CD4-positive, alpha-beta T cell treated with Interleukin-2 at 100 ng/mL for 4 hours (primary cell): ENCODE measurements around the gene ZSWIM3.

ENCODE experiments used
- DNase-seq: peaks from one replicate; pipeline ENCODE4 v3.0.0-alpha.2; 2020; ENCODE audit warnings: low spot score

The ZSWIM3 gene

DNA sequence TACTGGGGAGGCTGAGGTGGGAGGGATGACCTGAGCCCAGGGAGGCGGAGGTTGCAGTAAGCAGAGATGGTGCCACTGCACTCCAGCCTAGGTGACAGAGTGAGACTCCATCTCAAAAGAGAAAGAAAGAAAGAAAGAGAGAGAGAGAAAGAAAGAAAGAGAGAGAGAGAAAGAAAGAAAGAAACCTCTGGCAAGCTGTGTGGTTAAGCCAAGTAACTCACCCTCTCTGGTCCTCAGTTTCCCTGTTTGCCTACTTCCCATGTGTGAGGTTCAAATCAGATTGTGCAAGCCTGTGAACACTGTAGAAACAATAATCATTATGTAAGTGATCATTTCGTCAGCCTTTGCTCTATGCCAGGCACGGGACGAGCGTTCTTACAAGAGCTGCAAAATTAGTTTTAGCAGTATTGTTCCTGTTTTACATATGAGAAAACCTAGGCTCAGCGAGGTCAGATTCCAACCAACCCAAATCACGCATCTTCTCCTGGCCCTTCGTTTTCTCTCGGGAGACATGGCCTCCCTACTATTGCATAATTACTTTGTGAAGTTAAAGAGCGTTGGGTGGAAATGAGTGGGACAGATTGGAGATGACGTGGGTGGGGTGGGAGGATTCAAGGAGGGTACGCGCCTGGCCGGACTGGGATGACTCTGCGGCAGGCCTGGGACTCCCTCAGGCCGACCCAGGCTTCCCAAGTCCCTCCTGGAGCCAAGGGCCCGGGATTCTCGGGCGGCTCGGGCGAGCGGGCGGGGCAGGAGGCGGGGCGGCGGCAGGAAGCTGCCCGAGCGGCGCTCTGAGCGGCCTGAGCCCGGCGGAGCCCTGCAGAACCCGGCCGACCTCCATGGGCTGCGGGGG lies 24.2 kb upstream of the ZSWIM3 start, which contains the start of gene SNX21:
Gene SNX21 (plus strand): TSS at position 770 of the 853 bp plus-strand sequence. CDS start 121 bp downstream, outside the sequence.
- DNase-seq = peak; percentile 3

DNA sequence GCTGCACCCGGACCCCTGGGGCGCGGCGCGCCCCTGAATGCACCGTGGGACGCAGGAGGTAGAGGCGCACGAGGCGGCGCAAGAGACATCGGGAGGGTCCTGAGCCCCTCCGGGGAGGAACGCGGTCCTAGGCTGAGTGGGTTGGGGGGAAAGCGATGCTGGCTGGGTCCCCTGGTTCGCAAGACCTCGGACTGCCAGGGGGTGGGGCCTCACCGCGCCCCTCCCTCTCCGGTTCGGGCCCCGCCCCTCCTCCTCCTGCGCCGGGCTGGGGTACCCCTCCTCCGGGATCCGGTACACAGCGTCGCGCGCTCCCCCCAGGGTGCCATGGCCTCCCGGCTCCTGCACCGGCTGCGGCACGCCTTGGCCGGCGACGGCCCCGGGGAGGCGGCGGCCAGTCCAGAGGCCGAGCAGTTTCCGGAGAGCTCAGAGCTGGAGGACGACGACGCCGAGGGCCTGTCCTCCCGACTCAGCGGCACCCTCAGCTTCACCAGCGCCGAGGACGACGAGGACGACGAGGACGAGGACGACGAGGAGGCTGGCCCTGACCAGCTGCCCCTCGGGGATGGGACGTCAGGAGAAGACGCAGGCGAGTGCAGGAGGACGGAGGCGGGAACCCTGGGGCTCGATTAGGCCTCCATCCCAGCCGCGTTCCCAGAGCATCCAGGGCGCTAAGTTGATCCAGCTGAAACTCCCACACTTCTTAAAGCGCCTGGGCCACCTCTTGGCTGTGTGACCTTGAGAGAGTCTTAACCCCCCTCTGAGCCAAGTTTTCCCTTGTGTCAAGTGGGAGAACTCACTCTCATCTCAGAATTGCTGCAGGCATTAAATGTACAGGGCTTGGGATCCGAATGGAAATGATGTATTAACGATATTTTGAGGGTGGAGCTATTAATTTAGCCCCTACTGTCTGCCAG lies 23.3 kb upstream of the ZSWIM3 start:
- peak; percentile 37 for DNase-seq

DNA sequence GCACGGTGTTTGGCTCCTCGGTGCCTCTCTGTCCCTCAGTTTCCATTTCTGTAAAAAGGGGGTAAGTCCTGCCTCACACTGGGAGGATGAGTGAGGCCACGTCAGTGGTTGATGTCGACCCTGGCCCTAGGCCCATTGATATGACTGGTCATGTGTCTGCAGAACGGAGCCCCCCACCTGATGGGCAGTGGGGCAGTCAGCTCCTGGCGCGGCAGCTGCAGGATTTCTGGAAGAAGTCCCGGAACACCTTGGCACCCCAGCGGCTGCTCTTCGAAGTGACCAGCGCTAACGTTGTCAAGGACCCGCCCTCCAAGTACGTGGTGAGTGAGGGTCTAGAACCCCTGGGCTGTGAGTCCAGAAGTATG lies 22.6 kb upstream of the ZSWIM3 start:
- DNase-seq = no peak

DNA sequence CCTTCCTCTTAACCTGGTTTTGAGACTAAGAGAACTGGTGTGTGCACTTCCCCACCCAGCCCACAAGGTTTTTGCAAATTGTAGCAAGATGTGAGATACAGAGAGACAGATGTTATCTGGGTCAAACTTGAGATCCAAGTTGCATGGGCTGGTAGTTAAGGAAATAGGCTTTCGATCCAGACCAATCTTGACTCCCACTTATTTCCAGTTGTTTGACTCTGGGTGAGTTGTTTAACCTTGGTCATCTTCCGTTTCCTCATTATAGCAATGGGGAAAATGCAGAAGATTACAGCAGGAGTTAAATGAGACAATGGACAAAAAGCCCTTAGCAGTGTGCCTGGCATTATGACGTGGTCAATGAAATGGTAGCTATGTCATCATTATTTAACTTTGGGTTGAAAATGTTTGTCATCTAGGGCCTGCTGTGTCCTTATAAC lies 22.1 kb upstream of the ZSWIM3 start:
- DNase-seq = no peak

DNA sequence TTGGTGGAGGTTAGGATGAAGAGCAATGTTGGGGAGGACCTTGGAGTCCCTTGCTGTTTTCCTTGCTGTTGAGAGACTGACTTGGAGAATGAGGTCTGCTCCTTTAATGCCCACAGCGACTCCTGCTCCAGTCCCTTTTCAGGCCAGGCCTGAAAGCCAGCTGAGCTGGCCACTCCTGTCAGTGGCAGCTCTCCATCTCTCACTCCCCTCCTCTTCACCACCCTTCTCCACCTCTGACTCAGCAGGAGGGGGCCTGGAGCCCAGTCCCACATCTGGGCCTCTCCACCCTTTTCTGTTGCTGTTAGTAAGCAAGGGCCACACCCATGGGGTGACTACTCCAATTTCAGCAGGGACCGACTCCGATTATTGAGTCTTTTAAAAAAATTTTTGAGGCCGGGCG lies 21.6 kb upstream of the ZSWIM3 start:
- no peak for DNase-seq

DNA sequence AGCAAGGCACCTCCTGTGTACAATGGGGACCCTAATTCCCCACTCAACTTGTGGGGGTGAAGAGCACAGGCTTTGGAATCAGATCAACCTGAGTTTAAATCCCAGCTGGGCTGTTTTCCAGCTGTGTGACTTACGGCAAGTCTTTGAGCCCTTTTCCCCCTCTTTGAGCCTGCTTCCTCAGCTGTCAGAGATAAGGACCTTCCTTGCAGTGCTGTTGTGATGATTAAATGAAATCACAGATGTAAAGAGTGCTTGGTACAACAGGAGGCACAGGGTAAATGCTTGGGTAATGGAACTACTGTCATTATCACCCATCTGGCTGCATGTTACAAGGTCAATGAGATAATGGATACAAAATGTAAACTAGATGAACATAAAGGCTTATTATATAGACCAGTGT lies 20.6 kb upstream of the ZSWIM3 start:
- DNase-seq = no peak

DNA sequence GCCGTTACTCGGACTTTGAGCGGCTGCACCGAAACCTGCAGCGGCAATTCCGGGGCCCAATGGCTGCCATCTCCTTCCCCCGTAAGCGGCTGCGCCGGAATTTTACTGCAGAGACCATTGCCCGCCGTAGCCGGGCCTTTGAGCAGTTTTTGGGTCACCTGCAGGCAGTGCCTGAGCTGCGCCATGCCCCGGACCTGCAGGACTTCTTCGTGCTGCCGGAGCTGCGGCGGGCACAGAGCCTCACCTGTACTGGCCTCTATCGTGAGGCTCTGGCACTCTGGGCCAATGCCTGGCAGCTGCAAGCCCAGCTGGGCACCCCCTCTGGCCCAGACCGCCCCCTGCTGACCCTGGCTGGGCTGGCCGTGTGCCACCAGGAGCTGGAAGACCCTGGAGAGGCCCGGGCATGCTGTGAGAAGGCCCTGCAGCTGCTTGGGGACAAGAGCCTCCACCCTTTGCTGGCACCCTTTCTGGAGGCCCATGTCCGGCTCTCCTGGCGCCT lies 16.7 kb upstream of the ZSWIM3 start:
- no peak for DNase-seq

DNA sequence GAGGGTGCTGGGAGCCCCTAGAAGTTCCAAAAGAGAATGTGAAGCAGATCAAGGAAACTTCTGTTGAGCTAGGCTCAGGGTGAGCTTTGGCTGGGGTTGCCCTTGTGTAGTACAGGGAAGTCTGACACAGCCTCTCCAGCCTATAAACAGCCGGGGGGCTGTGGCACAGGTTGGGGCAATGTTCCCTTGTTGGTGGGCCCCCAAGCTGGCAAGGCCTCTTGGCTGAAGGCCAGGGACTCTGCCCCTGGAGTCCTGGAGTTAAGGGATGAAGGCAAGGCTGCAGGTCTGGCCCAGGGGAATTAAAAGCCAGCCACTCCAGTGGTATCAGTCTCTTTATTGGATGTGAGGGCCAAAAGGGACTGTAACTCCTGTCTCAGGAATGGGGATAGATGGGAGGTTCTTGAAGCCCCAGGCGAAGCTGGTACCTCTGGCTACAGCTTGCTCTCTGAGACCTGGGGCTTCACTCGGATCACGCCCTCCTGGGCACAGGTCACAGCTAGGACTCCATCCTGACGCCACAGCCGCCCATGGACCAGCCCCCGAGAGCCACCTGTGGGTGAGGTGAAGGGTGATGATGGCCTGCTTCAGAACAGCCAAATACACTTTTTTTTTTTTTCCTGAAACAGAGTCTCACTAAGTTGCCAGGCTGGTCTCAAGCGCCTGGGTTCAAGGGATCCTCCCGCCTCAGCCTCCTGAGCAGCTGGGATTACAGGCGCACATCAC lies 15.8 kb upstream of the ZSWIM3 start:
- DNase-seq = no peak

DNA sequence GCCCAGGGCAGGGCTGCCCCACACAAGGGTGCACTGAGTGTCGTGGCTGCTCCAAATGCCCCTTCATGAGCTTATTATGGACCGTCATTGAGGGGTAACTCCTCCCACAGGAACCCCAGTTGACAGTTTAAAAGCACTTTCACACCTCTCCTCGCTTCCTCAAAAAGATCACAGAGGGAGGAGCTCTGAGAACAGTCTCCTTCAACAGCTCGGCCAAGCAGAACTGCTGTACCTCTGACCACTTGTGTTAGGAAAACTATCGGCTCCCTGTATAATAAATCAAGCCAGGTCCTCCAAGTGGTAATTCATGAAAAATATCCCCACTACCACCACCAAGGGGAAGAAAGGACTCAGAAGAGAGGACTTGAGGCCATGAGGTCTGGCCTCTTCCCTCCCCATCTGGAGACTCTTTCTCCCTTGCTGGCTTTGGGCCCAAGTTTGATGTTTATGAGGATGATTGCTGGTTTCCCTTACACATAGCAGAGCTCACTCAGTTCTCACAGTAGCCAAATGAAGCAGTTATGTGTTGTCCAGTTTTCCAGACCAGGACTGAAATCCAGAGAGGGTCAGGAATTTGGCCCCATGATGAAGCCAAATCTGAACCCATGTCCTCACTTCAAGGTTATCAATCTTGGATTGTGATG lies 15.1 kb upstream of the ZSWIM3 start:
- no peak for DNase-seq

DNA sequence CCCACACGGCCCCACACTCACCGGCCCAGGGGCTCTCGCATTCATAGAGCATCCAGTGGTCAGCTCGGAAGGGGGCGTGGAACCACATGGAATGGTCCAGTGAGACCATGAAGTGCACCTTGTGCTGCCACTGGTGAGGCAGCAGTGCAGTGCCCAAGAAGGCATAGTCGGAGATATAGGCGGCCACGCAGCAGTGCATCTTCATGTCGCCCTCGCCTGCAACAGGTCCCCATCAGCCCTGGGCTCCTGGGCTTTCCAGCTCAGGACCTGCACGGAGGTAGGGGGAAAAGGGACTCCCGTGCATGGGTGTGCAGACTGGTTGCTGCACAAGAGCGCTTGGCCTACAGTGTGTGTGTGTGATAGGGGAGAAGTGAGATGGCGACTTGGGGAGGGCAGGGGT lies 13.9 kb upstream of the ZSWIM3 start:
- DNase-seq = no peak

DNA sequence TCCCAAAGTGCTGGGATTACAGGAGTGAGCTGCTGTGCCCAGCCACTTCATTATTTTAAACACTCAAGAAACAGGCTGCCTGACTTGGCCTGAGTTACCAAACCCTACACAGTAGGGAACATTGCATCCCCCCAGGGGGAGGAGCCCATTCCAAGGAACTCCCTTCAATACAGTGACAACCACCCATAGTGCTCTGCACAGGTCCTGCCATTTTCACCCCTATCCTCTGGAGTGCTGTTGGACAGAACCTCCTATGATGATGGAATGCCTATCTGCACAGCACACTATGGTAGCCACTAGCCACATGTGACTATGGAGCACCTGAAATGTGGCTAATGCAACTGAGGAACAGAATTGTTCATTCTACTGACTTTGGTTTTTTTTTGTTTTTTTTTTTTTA lies 12.0 kb upstream of the ZSWIM3 start:
- no peak for DNase-seq

DNA sequence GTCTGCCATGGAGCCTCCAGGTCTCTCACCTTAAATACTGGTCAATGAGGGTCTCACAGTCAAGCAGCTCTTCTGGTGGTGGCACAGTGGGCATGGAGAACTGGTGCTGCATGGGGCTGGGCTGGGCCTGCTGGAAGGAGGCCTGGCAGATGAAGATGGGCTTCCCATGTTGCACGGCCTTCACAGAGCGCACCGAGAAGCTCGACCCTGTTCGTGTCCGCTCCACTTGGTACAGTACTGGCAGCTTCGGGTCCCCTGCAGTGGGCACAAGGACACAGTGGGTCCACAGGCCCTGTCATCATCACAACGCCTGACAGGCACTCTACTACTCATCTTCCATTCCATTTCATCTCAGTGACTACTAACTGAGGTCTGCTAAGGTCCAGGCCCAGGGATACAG lies 9.0 kb upstream of the ZSWIM3 start:
- no peak for DNase-seq

DNA sequence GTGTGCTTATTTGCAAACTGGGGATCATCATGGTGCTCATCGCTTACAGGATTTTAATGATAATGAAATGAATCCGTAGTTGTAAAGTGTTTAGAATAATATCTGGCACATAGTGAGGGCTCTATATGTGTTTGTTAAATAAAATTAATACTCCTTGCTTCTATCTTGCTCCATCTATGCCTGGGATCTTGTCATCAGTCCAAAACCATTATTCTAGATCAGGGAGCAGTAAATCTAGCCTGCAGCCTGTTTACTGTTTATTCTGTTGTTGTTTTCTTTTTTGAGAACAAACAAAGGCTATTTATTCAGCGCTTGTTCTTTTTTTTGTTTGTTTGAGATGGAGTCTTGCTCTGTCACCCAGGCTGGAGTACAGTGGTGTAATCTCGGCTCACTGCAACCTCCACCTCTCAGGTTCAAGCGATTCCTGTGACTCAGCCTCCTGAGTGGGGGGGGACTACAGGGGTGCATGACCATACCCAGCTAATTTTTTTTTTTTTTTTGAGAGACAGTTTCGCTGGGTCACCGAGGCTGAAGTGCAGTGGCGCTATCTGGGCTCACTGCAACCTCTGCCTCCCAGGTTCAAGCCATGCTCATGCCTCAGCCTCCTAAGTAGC lies 8.3 kb upstream of the ZSWIM3 start:
- no peak for DNase-seq

DNA sequence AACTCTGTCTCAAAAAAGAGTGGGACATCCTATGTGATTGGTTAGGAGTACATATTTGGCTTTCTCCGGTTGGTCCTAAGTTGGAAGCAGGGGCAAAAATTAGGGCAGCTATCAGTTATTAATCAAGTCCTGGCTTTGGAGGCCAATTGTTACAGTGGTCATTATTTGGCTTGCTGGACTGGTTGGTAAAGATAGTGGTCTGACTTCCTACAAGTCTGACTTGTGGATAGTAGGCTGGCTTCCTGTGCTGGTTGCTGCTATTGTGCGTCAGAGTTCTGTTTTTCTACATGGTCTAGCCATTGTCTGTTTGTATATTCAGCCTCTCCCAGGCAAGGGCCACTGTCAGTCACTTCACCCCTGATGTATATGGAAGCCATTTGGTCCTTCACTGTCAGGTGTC lies 7.2 kb upstream of the ZSWIM3 start:
- DNase-seq = no peak

DNA sequence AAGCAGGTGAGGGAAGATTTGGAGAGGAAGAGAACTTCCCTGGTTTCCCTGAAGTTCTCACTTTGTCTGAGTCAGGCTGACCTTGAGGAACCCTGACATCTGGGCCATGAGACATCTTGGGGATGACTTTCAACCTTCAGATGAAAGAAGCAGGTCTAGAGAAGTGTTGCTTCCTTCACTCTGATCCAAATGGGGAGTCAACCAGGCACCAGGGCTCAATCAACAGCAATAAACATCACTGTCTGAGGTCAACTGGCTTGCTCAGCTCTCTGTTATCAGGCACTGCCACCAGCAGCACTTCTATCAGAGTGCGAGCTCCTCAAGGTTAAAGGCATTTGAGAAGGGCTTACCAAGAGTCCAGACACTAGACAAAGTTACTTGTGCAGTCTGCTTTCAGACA lies 6.5 kb upstream of the ZSWIM3 start:
- DNase-seq = no peak

DNA sequence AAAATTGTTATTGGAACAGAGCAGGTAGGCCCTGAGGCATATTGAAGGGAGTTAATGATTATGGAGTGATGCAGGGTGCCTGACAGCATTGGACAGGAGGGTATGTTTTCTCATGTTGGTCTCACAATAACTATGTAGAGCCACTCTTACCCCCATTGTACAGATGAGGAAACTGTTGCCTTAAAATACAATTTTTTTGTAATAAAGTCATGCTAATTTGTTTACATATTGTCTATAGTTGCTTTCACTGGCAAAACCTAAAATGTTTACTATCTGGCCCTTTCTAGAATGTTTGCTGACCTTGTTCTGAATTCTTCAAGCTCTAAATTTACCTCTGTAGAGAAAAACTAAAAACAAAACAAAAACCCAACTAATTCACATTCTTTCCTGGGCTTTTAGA lies 5.9 kb upstream of the ZSWIM3 start:
- no peak for DNase-seq

DNA sequence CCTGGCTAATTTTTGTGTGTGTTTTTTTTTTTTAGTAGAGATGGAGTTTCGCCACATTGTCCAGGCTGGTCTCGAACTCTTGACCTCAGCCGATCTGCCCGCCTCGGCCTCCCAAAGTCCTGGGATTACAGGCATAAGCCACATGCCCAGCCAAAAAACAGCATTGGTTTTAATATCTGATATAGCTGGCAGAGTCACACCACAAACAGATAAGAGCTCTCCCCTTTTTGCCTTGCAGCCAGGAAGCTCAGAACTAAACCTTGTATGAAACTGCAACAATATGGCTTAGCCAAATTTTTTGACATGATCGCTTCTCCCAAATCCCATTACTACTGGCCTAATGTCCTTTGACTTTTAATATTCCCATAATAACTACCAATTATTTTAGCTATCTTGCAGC lies 5.1 kb upstream of the ZSWIM3 start:
- no peak for DNase-seq

DNA sequence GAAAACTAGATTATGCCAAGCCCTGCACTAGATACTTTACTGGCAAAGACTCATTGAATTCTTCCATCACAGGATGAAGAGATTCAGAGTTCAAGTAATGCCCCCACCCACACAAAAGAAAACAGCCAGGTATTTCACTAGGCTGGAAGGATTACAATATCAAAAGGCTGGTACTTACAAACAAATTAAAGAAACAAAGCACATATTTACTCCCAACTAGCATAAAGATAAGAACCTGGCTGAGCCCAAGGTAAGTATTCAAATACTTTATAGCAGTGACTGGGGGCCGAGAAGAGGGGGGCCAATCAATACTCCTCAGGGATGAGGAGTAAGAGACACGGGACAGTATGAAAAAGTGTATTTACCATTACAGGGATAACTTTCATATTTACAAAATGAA lies 3.9 kb upstream of the ZSWIM3 start:
- DNase-seq = no peak

DNA sequence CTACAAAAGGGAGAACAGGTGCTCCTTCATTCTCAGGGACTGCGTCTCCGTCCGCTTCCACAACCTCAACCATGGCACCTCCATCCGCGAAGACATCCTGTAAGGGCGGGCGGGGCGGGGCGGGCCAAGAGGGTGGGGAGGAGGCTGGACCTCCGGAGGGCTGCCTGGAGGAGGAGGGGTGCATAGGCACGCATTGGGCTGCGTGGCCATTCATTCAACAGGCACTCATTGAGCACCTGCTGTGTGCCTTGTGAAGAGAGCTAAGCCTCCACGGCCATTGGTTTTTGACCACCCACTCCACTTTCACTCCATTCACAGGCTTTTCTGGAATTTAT lies 435 bp downstream of the ZSWIM3 start:
- no peak for DNase-seq

DNA sequence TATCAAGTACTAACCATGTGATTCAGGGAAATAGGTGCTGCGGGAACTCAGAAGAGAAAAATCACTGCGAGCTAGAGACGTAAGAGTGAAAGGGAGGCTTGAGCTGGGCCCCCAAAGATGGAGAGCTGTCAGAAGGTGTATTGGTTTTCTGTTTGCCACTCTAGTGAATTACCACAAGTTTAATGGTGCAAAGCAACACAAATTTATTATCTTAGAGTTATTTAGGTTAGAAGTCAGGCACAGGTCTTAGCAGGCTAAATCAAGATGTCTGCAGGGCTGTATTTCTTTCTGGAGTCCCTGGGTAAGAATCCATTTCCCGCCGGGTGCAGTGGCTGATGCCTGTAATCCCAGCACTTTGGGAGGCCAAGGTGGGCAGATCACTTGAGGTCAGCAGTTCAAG lies 2.5 kb downstream of the ZSWIM3 start:
- no peak for DNase-seq

DNA sequence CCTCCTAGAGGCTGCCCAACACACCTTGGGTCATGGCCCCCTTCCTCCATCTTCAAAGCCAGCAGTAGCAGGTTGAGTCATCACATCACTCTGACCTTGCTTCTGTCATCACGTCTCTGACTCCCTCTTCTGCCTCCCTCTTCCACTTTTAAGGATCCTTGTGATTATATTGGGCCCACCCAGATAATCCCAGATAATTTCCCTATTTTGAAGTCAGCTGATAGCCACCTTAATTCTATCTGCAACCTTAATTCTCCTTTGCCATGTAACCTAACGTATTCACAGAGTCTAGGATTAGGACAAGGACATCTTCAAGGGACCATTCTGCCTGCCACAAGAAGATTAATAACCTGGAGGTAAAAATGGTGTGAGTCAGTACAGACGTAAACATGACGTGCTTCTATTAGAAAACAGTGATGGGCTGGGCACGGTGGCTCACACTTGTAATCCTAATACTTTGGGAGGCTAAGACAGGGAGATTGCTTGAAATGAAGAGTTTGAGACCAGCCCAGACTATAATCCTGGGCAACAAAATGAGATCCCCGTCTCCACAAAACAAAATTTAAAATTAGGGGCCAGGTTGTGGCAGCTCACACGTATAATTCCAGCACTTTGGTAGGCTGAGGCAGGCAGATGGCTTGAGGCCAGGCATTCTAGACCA lies 3.3 kb downstream of the ZSWIM3 start:
- no peak for DNase-seq
